Measurements from ENCODE around the gene BRSK2. TPM values are rescaled to one million over a fixed set of nuclear protein-coding genes. Genes with fewer than 3 reads are reported as not detected.

BRSK2 gene
- total RNA-seq, 4 donors from 2014 or later = 1.4 to 8.6 (median 2.0) TPM

- ATAC-seq = no peak
- Histone ChIP-seq H3K4me1 (peaks cover 0 to 22% (median 13%) of the 10 kb centered on the region in 3 donors), H3K4me3 (no peak overlapping the region), H3K9me3 (no peaks in the 10 kb centered on the region), H3K27me3 (peaks cover 66% of the 10 kb centered on the region), H3K27ac (no peak overlapping the region), H3K36me3 (no peaks in the 10 kb centered on the region)
- no peak for TF ChIP-seq POLR2AphosphoS5 (IDR thresholded peaks at IDR 0.05)
- no peak for TF ChIP-seq CTCF (IDR thresholded peaks at IDR 0.05)
- no peak for TF ChIP-seq EP300 (IDR thresholded peaks at IDR 0.05)
- no peak for TF ChIP-seq POLR2A (IDR thresholded peaks at IDR 0.05)
- 100% methylated on average over 1 of the region's 21 CpGs; no CpG with 5 or more reads in 1 of the 2 donors for WGBS, 2 donors (ENCODE audit: low coverage in 1 of 2)
These were observed 2.8 kb downstream of the BRSK2 start for GRCh38 chr11:1392561-1392960.

GRCh38 chr11:1393038-1393710 lies 3.4 kb downstream of the BRSK2 start:
- Histone ChIP-seq H3K36me3 (no peaks in the 10 kb centered on the region), H3K27ac (no peak overlapping the region), H3K27me3 (peaks cover 72% of the 10 kb centered on the region), H3K9me3 (no peaks in the 10 kb centered on the region), H3K4me3 (no peak overlapping the region), H3K4me1 (peaks cover 0 to 22% (median 13%) of the 10 kb centered on the region in 3 donors)
- 83 to 93% methylated on average over 1 to 8 of the region's 19 CpGs for WGBS, 2 donors (ENCODE audit: low coverage in 1 of 2)
- ATAC-seq = no peak
- TF ChIP-seq EP300 (IDR thresholded peaks at IDR 0.05) (no peak), POLR2A (IDR thresholded peaks at IDR 0.05) (no peak), POLR2AphosphoS5 (IDR thresholded peaks at IDR 0.05) (no peak), CTCF (IDR thresholded peaks at IDR 0.05) (no peak)

GRCh38 chr11:1394936-1395772 lies 5.4 kb downstream of the BRSK2 start:
- TF ChIP-seq POLR2A (IDR thresholded peaks at IDR 0.05) (no peak), EP300 (IDR thresholded peaks at IDR 0.05) (no peak), POLR2AphosphoS5 (IDR thresholded peaks at IDR 0.05) (no peak)
- Histone ChIP-seq H3K4me3 (no peak overlapping the region), H3K27ac (no peak overlapping the region), H3K36me3 (no peaks in the 10 kb centered on the region), H3K9me3 (no peaks in the 10 kb centered on the region), H3K4me1 (peaks cover 0 to 10% (median 7%) of the 10 kb centered on the region in 3 donors), H3K27me3 (peaks cover 91% of the 10 kb centered on the region)
- no peak for ATAC-seq
- no CpG with 5 or more reads among the region's 29 CpGs for WGBS, 2 donors (ENCODE audit: low coverage in 1 of 2)

- no peak for ATAC-seq
- Histone ChIP-seq H3K27me3 (peaks cover 94% of the 10 kb centered on the region), H3K36me3 (no peaks in the 10 kb centered on the region), H3K9me3 (no peaks in the 10 kb centered on the region), H3K4me1 (peaks cover 0 to 6% (median 4%) of the 10 kb centered on the region in 3 donors), H3K4me3 (no peak overlapping the region), H3K27ac (no peak overlapping the region)
- TF ChIP-seq POLR2A (IDR thresholded peaks at IDR 0.05) = no peak
- TF ChIP-seq EP300 (IDR thresholded peaks at IDR 0.05) = no peak
- TF ChIP-seq CTCF (IDR thresholded peaks at IDR 0.05) = no peak
- TF ChIP-seq POLR2AphosphoS5 (IDR thresholded peaks at IDR 0.05) = no peak
- 75 to 93% methylated on average over 3 to 9 of the region's 19 CpGs for WGBS, 2 donors (ENCODE audit: low coverage in 1 of 2)
These were observed 6.1 kb downstream of the BRSK2 start for GRCh38 chr11:1395773-1396374.

- no peaks in the 10 kb centered on the region for H3K9me3 ChIP-seq
- peaks cover 0 to under 1% (median 0%) of the 10 kb centered on the region in 3 donors for H3K4me1 ChIP-seq
- H3K4me3 ChIP-seq = no peak overlapping the region
- H3K36me3 ChIP-seq = no peaks in the 10 kb centered on the region
- peaks cover 94% of the 10 kb centered on the region for H3K27me3 ChIP-seq
- H3K27ac ChIP-seq = peak overlapping the region in 3 of 4 donors; percentile 11 to 66 (median 55)
- TF ChIP-seq CTCF (IDR thresholded peaks at IDR 0.05) (no peak), POLR2AphosphoS5 (IDR thresholded peaks at IDR 0.05) (no peak), EP300 (IDR thresholded peaks at IDR 0.05) (no peak), POLR2A (IDR thresholded peaks at IDR 0.05) (no peak)
- no CpG with 5 or more reads among the region's 20 CpGs for WGBS, 2 donors (ENCODE audit: low coverage in 1 of 2)
- ATAC-seq = no peak
These were observed 6.7 kb downstream of the BRSK2 start for GRCh38 chr11:1396375-1396841.

Data from gastroesophageal sphincter (tissue), 4 donors.